ENCODE results near the gene TAP1. TPM values are rescaled to one million over a fixed set of nuclear protein-coding genes. Genes with fewer than 3 reads are reported as not detected.

TAP1 gene
- polyA plus RNA-seq, 3 donors, result 8.6 to 11.0 (median 9.3) TPM

GRCh38 chr6:32843331-32843978, 10.0 kb downstream of the TAP1 start:
- DNase-seq, result no peak

- no peak for DNase-seq
These were observed 10.8 kb downstream of the TAP1 start for GRCh38 chr6:32842690-32843089.

DNA sequence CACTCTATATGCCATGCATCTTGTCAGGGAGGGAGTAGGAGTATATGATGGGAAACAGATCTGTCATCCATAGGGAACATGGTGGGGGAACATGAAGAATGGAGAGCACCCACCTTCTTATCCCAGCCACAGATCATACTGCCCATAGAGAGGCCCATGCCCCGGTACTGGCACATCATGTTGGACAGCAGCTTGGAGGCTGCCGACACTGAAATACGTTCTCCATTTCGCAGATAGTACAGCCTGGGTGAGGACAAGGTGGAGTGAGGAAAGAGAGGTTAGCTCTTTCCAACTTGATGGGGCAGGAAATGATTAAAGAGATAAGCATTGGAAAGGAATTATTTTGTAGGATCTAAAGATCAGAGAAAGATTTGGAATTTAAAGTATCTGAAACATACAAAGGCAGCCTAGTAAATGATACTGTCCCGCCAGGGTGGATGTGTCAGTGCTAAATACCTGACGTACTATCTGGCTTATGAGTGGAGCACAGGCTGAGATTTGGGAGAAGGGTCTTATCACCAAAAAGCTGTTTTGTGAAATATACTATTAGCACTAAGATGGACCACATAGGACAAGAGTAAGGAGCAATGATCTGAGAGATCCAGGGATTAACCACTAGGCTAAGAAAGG, 11.4 kb downstream of the TAP1 start:
- no peak for DNase-seq

GRCh38 chr6:32840604-32841246, 12.8 kb downstream of the TAP1 start:
- DNase-seq, result no peak

- DNase-seq, result no peak
These were observed 14.1 kb downstream of the TAP1 start for GRCh38 chr6:32839356-32839755.

- DNase-seq, result peak; percentile 93
These were observed 15.2 kb downstream of the TAP1 start, which contains the start of gene TAP2 for GRCh38 chr6:32838114-32838958. Gene TAP2 (minus strand): TSS chr6:32838739. CDS start chr6:32838233, 506 bp downstream.

GRCh38 chr6:32837651-32838113, 15.8 kb downstream of the TAP1 start:
- no peak for DNase-seq

DNA sequence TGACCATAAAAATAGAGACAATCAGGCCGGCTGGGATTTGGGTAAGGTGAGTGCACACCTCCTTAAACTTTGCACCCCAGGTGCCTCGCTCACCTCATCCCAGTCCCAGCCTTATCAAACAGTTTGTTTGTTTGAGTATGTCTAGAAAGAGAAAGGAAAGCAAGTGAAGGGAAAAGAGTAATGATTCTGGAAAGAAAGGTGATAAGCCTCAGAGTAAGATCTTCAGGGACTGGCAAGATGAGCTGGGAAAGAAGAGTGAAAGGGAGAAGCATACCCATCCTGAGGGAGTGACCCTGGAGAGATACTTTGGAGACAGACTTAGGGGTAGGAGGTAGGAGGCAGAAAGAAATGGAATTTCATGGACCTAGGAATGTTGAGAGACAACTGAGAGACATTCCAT, 16.6 kb downstream of the TAP1 start:
- DNase-seq, result no peak

GRCh38 chr6:32835167-32835893, 18.2 kb downstream of the TAP1 start:
- DNase-seq, result no peak

GRCh38 chr6:32833664-32834063, 19.8 kb downstream of the TAP1 start:
- no peak for DNase-seq

- DNase-seq, result no peak
These were observed 21.0 kb downstream of the TAP1 start for GRCh38 chr6:32832535-32832934.

DNA sequence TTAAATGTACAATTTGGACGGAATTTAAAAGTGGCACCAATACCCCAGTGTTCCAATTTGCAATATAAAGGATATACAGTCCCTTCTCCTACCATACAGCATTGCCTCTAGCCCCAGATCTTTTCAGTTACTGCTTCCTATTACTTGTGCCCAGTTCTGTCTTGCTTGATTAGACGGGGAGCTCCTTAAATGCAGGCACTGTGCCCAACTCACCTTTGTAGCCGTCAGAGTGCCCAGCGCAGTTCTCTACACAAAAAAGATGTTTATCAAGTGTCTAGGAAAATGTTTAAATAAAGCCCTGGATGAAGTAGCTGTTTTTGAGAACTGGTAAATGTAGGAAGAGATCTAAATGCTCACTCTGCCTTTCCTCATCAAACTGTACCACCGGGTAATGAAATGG, 22.6 kb downstream of the TAP1 start:
- DNase-seq, result no peak

DNA sequence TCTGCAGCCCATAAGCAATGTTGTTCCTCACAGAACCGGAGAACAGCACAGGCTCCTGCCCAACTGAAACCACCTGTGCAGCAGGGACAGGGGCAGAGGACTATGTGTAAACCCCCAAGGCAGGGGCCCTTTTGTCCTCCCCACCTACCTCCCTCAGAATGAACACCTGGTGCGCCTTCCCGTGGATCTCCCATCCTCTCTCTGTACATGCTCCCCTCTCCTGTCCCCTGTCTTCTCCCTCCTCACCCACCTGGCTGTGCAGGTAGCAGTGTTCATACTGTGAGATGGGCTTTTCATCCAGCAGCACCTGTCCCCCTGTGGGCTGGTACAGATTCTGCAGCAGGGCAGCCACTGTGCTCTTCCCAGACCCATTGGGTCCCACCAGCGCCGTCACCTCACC, 23.5 kb downstream of the TAP1 start:
- DNase-seq, result no peak

- DNase-seq, result no peak
These were observed 24.0 kb downstream of the TAP1 start for GRCh38 chr6:32829495-32829894.

- no peak for DNase-seq
These were observed 26.5 kb downstream of the TAP1 start for GRCh38 chr6:32827025-32827424.

DNA sequence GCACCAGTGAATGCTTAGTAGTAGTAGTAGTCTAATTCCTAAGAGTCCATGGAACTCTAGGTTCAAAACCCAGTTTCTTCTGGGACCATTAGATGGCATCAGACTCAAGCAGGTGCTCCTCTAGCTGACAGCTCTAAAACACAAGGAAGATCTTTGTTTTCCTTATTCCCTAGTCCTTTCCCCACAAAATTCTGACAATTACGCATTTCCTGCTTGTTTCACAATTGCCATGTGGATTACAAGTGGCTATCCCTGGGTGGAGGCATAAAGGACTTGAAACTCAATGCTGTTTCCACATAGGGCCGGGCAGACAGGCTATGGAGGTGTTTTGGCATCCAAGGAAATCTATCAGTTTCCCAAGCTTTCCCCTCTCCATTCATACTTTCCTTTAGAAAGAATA, 27.5 kb downstream of the TAP1 start:
- peak; percentile 8 for DNase-seq

DNA sequence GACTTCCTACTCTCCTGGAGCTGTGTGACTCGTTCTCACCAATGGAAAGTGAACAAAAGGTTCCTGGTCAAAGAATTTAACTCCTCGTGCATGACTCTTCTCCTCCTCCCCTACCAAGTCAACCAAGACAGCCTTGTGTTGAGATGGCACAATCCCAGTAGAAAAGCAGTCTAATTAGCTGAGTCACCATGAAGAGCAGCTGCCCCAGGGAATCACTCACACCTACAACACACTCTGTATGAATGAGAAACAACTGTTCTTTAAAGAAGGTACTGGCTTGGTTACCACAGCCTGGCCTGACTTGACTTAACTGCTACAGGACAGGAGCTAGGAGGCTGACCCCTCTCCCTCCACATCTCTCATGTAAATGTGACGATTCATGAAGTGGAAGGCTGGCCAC, 33.8 kb downstream of the TAP1 start:
- no peak for DNase-seq

GRCh38 chr6:32818867-32819266, 34.6 kb downstream of the TAP1 start:
- no peak for DNase-seq

GRCh38 chr6:32816746-32817204, 36.7 kb downstream of the TAP1 start, which contains the start of gene HLA-DOB:
Gene HLA-DOB (minus strand): TSS chr6:32817002. CDS start chr6:32816951, 51 bp downstream.
- no peak for DNase-seq

DNA sequence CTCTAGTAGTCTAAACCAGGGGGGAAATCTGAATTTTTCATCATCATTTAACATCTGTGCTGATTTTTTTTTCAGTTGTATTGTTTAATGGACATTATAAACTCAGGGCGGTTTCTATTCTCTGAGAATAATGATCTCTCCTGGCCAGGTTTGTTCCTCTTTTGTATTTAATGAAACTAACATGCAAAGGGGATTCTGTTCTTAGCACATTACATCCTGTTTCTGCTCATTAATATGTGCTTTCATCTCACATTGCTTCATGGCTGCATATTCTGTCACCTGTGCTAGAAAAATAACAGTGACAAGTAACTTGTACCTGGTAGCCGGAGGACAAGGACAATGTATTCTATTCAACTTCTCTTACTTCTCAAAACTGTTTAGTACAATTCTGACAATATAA, 37.5 kb downstream of the TAP1 start:
- DNase-seq, result no peak

DNA sequence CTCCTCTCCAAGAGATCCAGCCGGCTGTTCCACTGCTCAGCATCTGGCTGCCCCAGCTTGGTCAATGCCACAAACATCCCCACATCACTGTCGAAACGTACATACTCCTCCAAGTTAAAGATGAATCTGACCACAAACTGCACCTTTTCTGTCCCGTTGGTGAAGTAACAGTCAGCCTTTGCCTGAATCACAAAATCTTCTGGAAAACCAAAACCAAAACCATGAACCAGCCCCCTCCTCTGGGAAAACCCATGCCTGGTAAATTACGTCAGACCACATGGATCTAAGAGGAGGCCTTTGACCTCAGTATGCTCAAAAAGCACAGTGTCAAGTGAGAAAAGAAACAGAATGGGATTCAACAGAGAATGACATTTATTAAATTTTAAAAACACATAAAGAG, 38.4 kb downstream of the TAP1 start:
- no peak for DNase-seq
